Measurements from ENCODE around the gene SPTLC1.

The SPTLC1 gene

GRCh38 chr9:92100237-92100911 is 14.8 kb downstream of the SPTLC1 start:
- in situ Hi-C loops (cut with MboI; ENCODE audit: low sequenced_read_pairs), result no loop called here

GRCh38 chr9:92098638-92099037 is 16.6 kb downstream of the SPTLC1 start:
- in situ Hi-C loops (cut with MboI; ENCODE audit: low sequenced_read_pairs), result no loop called here

DNA sequence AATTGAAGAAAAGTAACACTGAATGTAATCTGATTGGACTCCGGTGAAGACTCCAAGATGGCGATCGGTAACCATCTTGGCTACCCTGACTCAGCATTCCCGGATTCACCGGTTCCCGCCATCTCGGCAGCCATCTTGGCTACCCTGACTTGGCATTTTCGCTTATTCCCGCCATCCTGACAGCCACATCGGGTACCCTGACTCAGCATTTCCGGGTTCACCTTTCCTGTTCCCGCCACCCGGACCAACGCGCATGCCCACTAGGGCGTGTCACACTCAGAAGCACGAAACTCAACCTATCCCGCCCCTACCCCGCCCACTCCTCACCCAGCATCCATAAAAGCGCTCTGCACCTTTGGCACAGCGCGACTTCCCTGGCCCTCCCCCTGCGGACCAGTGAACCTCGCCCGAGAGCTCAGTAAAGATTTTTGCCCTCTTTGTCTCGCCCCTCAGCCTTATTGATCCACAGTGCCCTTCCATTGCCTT is 17.2 kb downstream of the SPTLC1 start:
- in situ Hi-C loops (cut with MboI; ENCODE audit: low sequenced_read_pairs), result no loop called here

GRCh38 chr9:92095236-92095635 is 20.0 kb downstream of the SPTLC1 start:
- in situ Hi-C loops (cut with MboI; ENCODE audit: low sequenced_read_pairs), result no loop called here

DNA sequence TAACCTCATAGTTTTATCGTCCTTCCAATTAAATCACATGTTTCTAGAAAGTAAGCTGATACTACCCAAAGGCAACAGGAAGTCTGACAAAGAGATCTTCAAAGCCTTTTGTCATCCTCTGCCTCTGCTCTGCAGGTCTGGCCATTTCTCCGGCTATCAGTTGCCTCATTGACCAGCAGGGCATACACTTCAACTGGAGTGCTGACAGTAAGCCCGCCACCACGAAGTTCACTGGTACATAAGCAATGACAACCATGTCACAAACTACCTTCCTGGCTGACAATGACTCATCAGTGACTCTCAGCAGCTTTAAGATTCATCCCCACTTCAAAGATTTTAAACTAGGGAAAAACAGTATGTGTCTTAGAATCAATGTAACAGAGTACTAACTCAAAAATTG is 20.6 kb downstream of the SPTLC1 start:
- in situ Hi-C loops (cut with MboI; ENCODE audit: low sequenced_read_pairs), result no loop called here

DNA sequence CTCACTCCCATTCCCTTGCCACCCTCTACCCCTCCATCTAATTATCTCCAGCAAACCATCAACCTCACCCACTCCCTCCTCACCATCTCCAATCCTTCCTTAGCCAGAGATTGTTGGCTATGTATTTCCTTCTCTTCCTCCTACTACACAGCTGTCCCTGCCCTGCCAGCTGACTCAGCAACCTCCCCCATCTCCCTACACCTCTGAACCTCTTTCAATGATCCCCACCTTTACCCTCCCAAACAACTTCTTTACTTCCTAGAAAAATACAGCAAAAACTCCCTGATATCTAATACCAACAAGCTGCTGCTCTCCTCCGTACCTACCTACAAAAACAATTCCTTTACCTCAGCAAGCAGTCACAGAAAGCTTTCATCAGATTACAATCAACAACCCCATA is 37.3 kb downstream of the SPTLC1 start:
- in situ Hi-C loops (cut with MboI; ENCODE audit: low sequenced_read_pairs), result no loop called here

GRCh38 chr9:92071634-92072033 is 43.6 kb downstream of the SPTLC1 start:
- in situ Hi-C loops (cut with MboI; ENCODE audit: low sequenced_read_pairs), result no loop called here

GRCh38 chr9:92066168-92066567 is 49.0 kb downstream of the SPTLC1 start:
- in situ Hi-C loops (cut with MboI; ENCODE audit: low sequenced_read_pairs), result no loop called here

DNA sequence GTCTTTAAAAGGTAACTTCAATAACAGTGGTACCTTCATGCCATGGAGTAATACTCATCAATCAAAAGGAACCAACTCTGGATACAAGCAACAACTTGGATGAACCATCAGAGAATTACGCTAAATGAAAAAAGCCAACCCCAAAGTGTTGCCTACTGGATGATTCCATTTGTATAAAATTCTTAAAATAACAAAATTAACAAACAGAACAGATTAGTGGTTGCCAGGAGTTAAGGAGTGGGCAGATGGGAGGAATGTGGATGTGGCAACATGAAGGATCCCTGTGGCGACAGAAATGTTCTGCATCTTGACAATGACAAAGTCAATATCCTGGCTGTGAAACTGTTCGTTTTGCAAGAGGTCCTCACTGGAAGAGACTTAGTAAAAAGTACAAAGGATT is 50.5 kb downstream of the SPTLC1 start:
- in situ Hi-C loops (cut with MboI; ENCODE audit: low sequenced_read_pairs), result no loop called here

- in situ Hi-C loops (cut with MboI; ENCODE audit: low sequenced_read_pairs), result no loop called here
Measured at GRCh38 chr9:92061184-92061583, 54.0 kb downstream of the SPTLC1 start.

GRCh38 chr9:92059661-92060060 is 55.6 kb downstream of the SPTLC1 start:
- in situ Hi-C loops (cut with MboI; ENCODE audit: low sequenced_read_pairs), result no loop called here

GRCh38 chr9:92058723-92059444 is 56.3 kb downstream of the SPTLC1 start:
- in situ Hi-C loops (cut with MboI; ENCODE audit: low sequenced_read_pairs), result no loop called here

GRCh38 chr9:92058026-92058425 is 57.2 kb downstream of the SPTLC1 start:
- in situ Hi-C loops (cut with MboI; ENCODE audit: low sequenced_read_pairs), result no loop called here

GRCh38 chr9:92057226-92057625 is 58.0 kb downstream of the SPTLC1 start:
- in situ Hi-C loops (cut with MboI; ENCODE audit: low sequenced_read_pairs), result no loop called here

DNA sequence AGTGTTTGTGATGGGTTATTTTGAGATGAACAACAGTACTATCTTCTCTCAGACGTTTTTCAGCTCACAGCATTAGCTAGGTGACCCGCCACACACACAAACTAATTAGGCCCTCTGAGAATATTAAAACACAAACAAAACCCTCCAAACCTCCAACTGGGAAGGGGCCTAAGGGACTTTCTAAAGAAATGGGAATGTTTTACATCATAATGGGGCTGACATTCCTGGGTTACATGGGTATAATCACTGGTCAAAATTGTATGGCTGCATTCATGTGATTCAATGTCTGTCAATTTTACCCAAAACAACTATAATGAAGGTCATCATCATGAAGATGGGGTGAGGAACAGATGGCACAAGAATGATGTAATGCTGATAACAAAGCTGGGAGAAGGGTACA is 59.6 kb downstream of the SPTLC1 start:
- in situ Hi-C loops (cut with MboI; ENCODE audit: low sequenced_read_pairs), result no loop called here

- in situ Hi-C loops (cut with MboI; ENCODE audit: low sequenced_read_pairs), result no loop called here
Measured at GRCh38 chr9:92048924-92049625, 66.1 kb downstream of the SPTLC1 start.

GRCh38 chr9:92047500-92047899 is 67.7 kb downstream of the SPTLC1 start:
- in situ Hi-C loops (cut with MboI; ENCODE audit: low sequenced_read_pairs), result no loop called here

DNA sequence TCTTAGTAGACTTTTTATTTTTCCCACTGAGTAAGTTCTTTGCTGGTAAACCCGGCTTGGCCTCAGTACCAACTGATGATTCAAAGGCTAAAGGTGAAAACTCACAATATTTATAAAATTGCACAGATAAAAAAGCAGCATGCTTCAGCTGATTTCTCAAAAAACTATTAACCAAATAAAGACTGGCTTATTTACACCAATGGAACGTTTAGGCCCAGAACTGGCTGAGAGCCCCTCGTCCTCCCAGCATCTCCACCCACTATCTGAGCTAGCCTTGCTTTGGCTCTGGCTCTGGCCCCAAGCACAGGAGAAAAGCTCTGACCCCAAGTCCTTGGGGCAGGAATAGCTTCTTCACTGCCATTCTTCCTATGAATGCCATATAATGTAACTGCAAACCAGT is 68.5 kb downstream of the SPTLC1 start:
- in situ Hi-C loops (cut with MboI; ENCODE audit: low sequenced_read_pairs), result no loop called here

- in situ Hi-C loops (cut with MboI; ENCODE audit: low sequenced_read_pairs), result no loop called here
Measured at GRCh38 chr9:92044936-92045335, 70.3 kb downstream of the SPTLC1 start.

GRCh38 chr9:92043002-92043401 is 72.2 kb downstream of the SPTLC1 start:
- in situ Hi-C loops (cut with MboI; ENCODE audit: low sequenced_read_pairs), result no loop called here

DNA sequence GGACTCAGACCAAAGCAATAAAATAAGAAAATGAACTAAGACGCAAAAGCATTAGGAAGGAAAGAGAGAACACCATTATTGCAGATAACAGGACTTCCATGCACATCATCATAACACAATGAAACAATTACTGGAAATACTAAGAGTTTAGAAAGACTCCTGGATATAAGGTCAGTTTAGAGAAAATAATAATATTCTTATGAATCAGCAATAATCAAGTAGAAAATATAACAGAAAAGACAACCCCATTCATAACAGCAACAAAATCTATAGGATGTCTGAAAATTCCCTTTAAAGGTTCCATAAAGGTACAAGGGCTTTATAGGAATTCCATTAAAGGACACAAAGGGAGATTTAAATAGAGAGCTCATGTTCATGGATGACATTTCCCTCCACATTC is 73.0 kb downstream of the SPTLC1 start:
- in situ Hi-C loops (cut with MboI; ENCODE audit: low sequenced_read_pairs), result no loop called here

DNA sequence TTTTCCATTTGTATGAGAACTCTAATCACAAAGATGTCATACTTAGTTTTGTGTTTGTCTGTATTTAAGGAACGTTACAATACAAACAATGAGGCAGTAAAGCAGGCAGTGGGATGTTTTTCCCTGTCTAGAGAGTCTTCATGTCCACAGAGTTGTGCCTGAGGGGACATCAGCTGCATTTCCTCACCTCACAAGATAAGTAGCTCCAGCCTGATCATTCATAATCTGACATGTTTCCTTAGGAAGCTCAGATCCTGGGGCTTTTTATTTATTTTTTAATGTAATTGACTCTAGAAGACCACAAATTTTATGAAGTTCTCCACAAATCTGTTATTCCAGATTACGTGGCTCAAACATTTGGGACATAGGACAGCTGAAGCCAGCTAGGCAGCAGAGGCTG is 78.5 kb downstream of the SPTLC1 start:
- in situ Hi-C loops (cut with MboI; ENCODE audit: low sequenced_read_pairs), result no loop called here
